Measurements from ENCODE around the gene INSR. TPM values are rescaled to one million over a fixed set of nuclear protein-coding genes. Genes with fewer than 3 reads are reported as not detected.

The INSR gene
- total and polyA plus RNA-seq, 4 donors: 5.8 to 64.6 (median 20.9) TPM

DNA sequence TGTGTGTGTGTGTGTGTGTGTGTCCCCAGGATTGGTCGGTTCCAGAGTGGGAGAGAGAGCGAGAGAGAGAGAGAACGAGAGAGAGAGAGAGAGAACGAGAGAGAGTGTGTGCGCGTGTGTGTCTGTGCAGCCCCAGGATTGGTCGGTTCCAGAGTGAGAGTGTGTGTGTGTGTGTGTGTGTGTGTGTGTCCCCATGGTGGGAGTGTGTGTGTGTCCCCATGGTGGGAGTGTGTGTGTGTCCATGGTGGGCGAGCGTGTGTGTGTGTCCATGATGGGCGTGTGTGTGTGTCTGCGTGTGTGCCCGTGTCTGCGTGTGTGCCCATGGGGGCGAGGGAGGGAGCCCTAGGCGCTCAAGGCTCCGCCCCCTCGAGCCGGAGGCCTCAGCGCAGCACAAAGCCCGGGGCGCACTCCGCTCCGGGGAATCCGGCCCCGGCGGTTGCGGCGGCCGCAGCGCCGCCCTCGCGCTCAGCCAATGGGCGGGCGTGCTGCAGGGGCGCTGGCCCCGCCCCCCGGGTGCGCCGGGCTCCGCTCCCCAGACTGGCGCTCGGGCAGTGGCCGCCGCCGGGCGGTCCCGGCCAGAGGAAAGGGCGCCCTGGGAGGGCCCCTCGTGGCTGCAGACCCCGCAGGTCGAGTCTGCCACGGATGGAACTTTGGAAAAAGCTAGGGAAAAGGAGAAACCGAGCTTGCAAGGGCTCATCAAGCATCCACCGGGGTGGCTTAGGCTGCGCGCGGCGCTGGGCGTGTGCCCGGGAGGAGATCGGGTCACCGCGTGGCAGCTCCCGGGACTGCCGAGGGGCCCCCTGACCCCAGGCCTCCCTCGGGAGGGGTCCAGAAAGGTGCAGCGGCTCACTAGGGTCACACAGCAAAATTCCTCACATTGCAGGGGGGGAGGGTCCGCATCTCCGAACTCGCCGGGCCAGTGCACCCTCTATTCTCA is 96.2 kb downstream of the INSR start:
- ATAC-seq (ENCODE audit: insufficient read depth, low FRiP score) (peak; percentile 96), DNase-seq (peak; percentile 95 to 98 (median 95))
- Histone ChIP-seq H3K4me1 (ENCODE audit: control insufficient read depth in 5 of 5, insufficient read depth in 5 of 5, low read length in 5 of 5) (peaks cover 0 to 11% (median 6%) of the 10 kb centered on the region in 5 donors), H3K27ac (ENCODE audit: low read depth in 1 of 2, low read length in 1 of 2) (peak overlapping the region; percentile 87 to 96), H3K27me3 (ENCODE audit: control insufficient read depth in 3 of 3, insufficient read depth in 3 of 3, low read length in 2 of 3) (no peaks in the 10 kb centered on the region), H3K9ac (ENCODE audit: insufficient read depth in 1 of 2, low read length in 2 of 2) (peak overlapping the region; percentile 49 to 80), H3K4me3 (peak overlapping the region; percentile 41), H3K36me3 (ENCODE audit: control insufficient read depth in 4 of 4, insufficient read depth in 4 of 4, low read length in 4 of 4) (no peaks in the 10 kb centered on the region), H3K9me3 (ENCODE audit: control insufficient read depth in 4 of 4, insufficient read depth in 3 of 4, low read length in 3 of 4) (no peaks in the 10 kb centered on the region)
- WGBS, 2 donors: 0 to 1% methylated on average over 56 to 72 of the region's 72 CpGs
- no peak for TF ChIP-seq CTCF (IDR thresholded peaks at IDR 0.05; ENCODE audit: control extremely low read depth, extremely low read depth)

- Histone ChIP-seq H3K36me3 (ENCODE audit: control insufficient read depth in 4 of 4, insufficient read depth in 4 of 4, low read length in 4 of 4) (no peaks in the 10 kb centered on the region), H3K4me1 (ENCODE audit: control insufficient read depth in 5 of 5, insufficient read depth in 5 of 5, low read length in 5 of 5) (peaks cover 0 to 11% (median 6%) of the 10 kb centered on the region in 5 donors), H3K27ac (ENCODE audit: low read depth in 1 of 2, low read length in 1 of 2) (peak overlapping the region; percentile 80 to 87), H3K4me3 (peak overlapping the region; percentile 20), H3K9me3 (ENCODE audit: control insufficient read depth in 4 of 4, insufficient read depth in 3 of 4, low read length in 3 of 4) (no peaks in the 10 kb centered on the region), H3K27me3 (ENCODE audit: control insufficient read depth in 3 of 3, insufficient read depth in 3 of 3, low read length in 2 of 3) (no peaks in the 10 kb centered on the region), H3K9ac (ENCODE audit: insufficient read depth in 1 of 2, low read length in 2 of 2) (peak overlapping the region; percentile 11 to 64)
- peak; percentile 94 to 95 (median 95) for DNase-seq
- ATAC-seq (ENCODE audit: insufficient read depth, low FRiP score): peak; percentile 84
- TF ChIP-seq CTCF (IDR thresholded peaks at IDR 0.05; ENCODE audit: control extremely low read depth, extremely low read depth): no peak
- WGBS, 2 donors: 0% methylated on average over 27 of the region's 27 CpGs
Measured at GRCh38 chr19:7197119-7197759, 97.0 kb downstream of the INSR start.

DNA sequence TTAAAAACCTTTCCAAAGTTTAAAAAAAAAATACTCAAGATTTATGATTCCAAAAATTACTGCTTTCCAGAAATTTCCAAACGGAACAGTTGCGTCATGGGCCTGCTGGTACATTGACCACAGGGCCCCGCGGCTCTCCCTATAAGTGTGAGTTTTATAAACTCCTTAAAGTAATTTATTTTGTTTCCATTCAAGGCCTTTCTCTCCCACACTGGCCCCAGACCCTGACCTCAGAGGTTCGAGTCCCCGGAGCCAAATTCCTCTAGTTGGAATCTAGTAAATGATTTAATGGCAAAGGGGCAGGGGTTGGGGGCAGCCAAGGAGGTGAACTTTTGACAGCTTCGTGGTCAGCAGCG is 97.5 kb downstream of the INSR start:
- no peaks in the 10 kb centered on the region for H3K27me3 ChIP-seq (ENCODE audit: control insufficient read depth in 3 of 3, insufficient read depth in 3 of 3, low read length in 2 of 3)
- H3K9me3 ChIP-seq (ENCODE audit: control insufficient read depth in 4 of 4, insufficient read depth in 3 of 4, low read length in 3 of 4): no peaks in the 10 kb centered on the region
- WGBS, 2 donors: 17 to 30% methylated on average over 8 of the region's 8 CpGs
- H3K4me3 ChIP-seq: peak overlapping the region; percentile 20
- ATAC-seq (ENCODE audit: insufficient read depth, low FRiP score) (no peak), DNase-seq (peak in 1 of 3 donors; percentile 41)
- peaks cover 0 to 11% (median 6%) of the 10 kb centered on the region in 5 donors for H3K4me1 ChIP-seq (ENCODE audit: control insufficient read depth in 5 of 5, insufficient read depth in 5 of 5, low read length in 5 of 5)
- no peaks in the 10 kb centered on the region for H3K36me3 ChIP-seq (ENCODE audit: control insufficient read depth in 4 of 4, insufficient read depth in 4 of 4, low read length in 4 of 4)
- no peak for TF ChIP-seq CTCF (IDR thresholded peaks at IDR 0.05; ENCODE audit: control extremely low read depth, extremely low read depth)
- no peak overlapping the region for H3K9ac ChIP-seq (ENCODE audit: insufficient read depth in 1 of 2, low read length in 2 of 2)
- peak overlapping the region; percentile 80 to 87 for H3K27ac ChIP-seq (ENCODE audit: low read depth in 1 of 2, low read length in 1 of 2)

Measured in lung (tissue), 12 donors.